ENCODE data around the gene ABHD15.

DNA sequence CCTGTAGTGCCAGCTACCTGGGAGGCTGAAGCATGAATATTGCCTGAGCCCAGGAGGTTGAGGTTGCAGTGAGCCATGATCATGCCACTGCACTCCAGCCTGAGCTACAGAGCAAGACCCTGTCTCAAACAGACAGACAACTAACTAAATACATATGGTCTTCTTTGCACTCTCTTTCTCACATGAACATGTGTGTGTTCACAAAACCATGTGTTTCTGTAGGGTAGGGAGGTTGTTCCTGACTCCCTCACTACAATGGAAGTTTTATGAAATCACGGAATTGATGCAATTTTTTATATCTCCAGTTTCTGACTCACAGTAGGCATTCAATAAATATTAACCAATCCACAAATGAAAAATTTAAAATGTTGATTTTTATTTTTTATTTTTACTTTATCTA lies 48.5 kb downstream of the ABHD15 start:
- TF ChIP-seq, protein P1, sequence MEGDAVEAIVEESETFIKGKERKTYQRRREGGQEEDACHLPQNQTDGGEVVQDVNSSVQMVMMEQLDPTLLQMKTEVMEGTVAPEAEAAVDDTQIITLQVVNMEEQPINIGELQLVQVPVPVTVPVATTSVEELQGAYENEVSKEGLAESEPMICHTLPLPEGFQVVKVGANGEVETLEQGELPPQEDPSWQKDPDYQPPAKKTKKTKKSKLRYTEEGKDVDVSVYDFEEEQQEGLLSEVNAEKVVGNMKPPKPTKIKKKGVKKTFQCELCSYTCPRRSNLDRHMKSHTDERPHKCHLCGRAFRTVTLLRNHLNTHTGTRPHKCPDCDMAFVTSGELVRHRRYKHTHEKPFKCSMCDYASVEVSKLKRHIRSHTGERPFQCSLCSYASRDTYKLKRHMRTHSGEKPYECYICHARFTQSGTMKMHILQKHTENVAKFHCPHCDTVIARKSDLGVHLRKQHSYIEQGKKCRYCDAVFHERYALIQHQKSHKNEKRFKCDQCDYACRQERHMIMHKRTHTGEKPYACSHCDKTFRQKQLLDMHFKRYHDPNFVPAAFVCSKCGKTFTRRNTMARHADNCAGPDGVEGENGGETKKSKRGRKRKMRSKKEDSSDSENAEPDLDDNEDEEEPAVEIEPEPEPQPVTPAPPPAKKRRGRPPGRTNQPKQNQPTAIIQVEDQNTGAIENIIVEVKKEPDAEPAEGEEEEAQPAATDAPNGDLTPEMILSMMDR (IDR thresholded peaks at IDR 0.05), result no peak
- no peak for TF ChIP-seq POLR2A (IDR thresholded peaks at IDR 0.05)
